ENCODE results near the gene TERT. TPM values are rescaled to one million over a fixed set of nuclear protein-coding genes. Genes with fewer than 3 reads are reported as not detected.

The TERT gene
- total and polyA plus RNA-seq, 2 of the 4 experiments (the other 2 are of a cell fraction), result not detected

- ATAC-seq (ENCODE audit: low read depth) (no peak), DNase-seq (no peak)
- Histone ChIP-seq H3K27me3 (ENCODE audit: control insufficient read depth, insufficient read depth, low read length) (peaks cover 5% of the 10 kb centered on the region; the same call in 1 of the 2 replicates), H3K4me1 (ENCODE audit: control insufficient read depth, insufficient read depth, low read length) (no peaks in the 10 kb centered on the region), H3K4ac (ENCODE audit: low read depth, low read length) (no peak overlapping the region), H3K4me2 (ENCODE audit: low read depth, low read length) (no peak overlapping the region), H2AK9ac (replicated peaks; ENCODE audit: low read depth, low read length, poor library complexity) (no peak overlapping the region), H2BK15ac (ENCODE audit: low read depth, low read length) (no peak overlapping the region), H4K5ac (ENCODE audit: low read depth, low read length) (no peak overlapping the region), H2BK120ac (ENCODE audit: low read depth, low read length) (no peak overlapping the region), H4K8ac (ENCODE audit: low read depth in 2 of 2, low read length in 2 of 2) (no peak overlapping the region), H2AK5ac (ENCODE audit: low read depth, low read length) (no peak overlapping the region), H3K79me1 (ENCODE audit: low read depth in 1 of 2, low read length in 2 of 2) (no peaks in the 10 kb centered on the region), H3K14ac (replicated peaks; ENCODE audit: low read depth, low read length) (no peak overlapping the region), H2BK20ac (ENCODE audit: low read depth, low read length) (no peak overlapping the region), H3K36me3 (ENCODE audit: control insufficient read depth, insufficient read depth, low read length) (no peaks in the 10 kb centered on the region), H3K56ac (ENCODE audit: extremely low read depth, insufficient read depth, low read length) (no peak overlapping the region), H3K9me3 (ENCODE audit: control insufficient read depth, insufficient read depth, low read length) (peaks cover 17% of the 10 kb centered on the region), H3K23ac (ENCODE audit: low read depth, low read length) (no peak overlapping the region), H3K18ac (ENCODE audit: low read depth, low read length) (no peak overlapping the region), H3K27ac (ENCODE audit: insufficient read depth, low read length) (no peak overlapping the region), H3K4me3 (ENCODE audit: insufficient read depth, low read depth, low read length) (no peak overlapping the region), H4K20me1 (ENCODE audit: insufficient read depth, low read length) (no peaks in the 10 kb centered on the region), H3K9ac (ENCODE audit: low read depth, low read length) (no peak overlapping the region), H3K9me1 (ENCODE audit: insufficient read depth, low read length) (peaks cover 6% of the 10 kb centered on the region; the same call in 1 of the 2 replicates), H2BK5ac (ENCODE audit: low read depth, low read length, poor library complexity, severe bottlenecking) (no peak overlapping the region), H4K91ac (ENCODE audit: insufficient read depth, low read depth, low read length) (no peak overlapping the region), H2AFZ (replicated peaks; ENCODE audit: low read length, poor library complexity) (no peak overlapping the region)
- TF ChIP-seq RCOR1 (IDR thresholded peaks at IDR 0.05; ENCODE audit: insufficient replicate concordance, low read length), result no peak
- TF ChIP-seq MAZ (IDR thresholded peaks at IDR 0.05; ENCODE audit: borderline replicate concordance, low read depth, low read length), result no peak
- TF ChIP-seq MAFK (IDR thresholded peaks at IDR 0.05; ENCODE audit: low read depth, low read length), result no peak
- TF ChIP-seq USF2 (IDR thresholded peaks at IDR 0.05; ENCODE audit: low read depth, low read length), result no peak
- no peak for TF ChIP-seq CEBPB (IDR thresholded peaks at IDR 0.05; ENCODE audit: low read depth, low read length)
- intact Hi-C loops (cut with micrococcal nuclease), result no loop called here
- no TSS peak for BruUV-seq (replicated peaks)
- dilution Hi-C loops (cut with HindIII; ENCODE audit: low sequenced_read_pairs, unreplicated experiment), result no loop called here
- in situ Hi-C loops (cut with MboI; ENCODE audit: low sequenced_read_pairs), result no loop called here
- ChIA-PET CTCF (no interaction called here), POLR2A (ENCODE audit: unreplicated experiment) (no interaction called here)
- 98% methylated on average over 12 of the region's 20 CpGs; no CpG with 5 or more reads in 1 of the 2 experiments for WGBS, 2 experiments (ENCODE audit: extremely low coverage in 2 of 2, insufficient read length in 1 of 2)
Measured at GRCh38 chr5:1212271-1212670, 82.6 kb downstream of the TERT start.
